ENCODE data around the gene NOVA1.

The NOVA1 gene

GRCh38 chr14:26500028-26500427 lies 97.8 kb downstream of the NOVA1 start:
- TF ChIP-seq CTCF (conservative IDR thresholded peaks at IDR 0.05; ENCODE audit: low read depth, low read length), result no peak
- no peak for DNase-seq (ENCODE audit: low read depth)
- H3K4me3 ChIP-seq (ENCODE audit: low read length), result no peak overlapping the region

DNA sequence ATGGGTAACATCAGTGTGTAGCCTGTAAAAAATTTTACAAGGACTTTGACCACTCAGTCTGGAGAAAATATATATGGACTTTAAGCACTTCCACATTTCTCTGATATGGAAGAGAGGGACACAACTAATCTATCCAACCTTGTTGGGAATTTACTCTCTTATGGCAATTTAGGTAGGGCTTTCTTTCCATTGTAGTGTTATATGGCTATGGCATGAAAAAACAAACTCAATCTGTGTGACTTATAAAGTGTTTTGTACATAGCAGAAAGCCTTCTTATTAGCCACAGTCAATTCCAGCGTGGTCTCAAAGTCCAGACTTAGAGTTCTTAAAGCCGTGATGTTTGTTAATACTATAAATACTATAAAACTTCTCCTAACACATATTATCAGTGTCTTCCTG lies 98.3 kb downstream of the NOVA1 start:
- DNase-seq (ENCODE audit: low read depth), result no peak
- no peak overlapping the region for H3K4me3 ChIP-seq (ENCODE audit: low read length)
- no peak for TF ChIP-seq CTCF (conservative IDR thresholded peaks at IDR 0.05; ENCODE audit: low read depth, low read length)

- DNase-seq (ENCODE audit: low read depth), result no peak
- TF ChIP-seq CTCF (conservative IDR thresholded peaks at IDR 0.05; ENCODE audit: low read depth, low read length), result no peak
- no peak overlapping the region for H3K4me3 ChIP-seq (ENCODE audit: low read length)
Measured at GRCh38 chr14:26486922-26487321, 110.9 kb downstream of the NOVA1 start.

- no peak for TF ChIP-seq CTCF (conservative IDR thresholded peaks at IDR 0.05; ENCODE audit: low read depth, low read length)
- no peak overlapping the region for H3K4me3 ChIP-seq (ENCODE audit: low read length)
- no peak for DNase-seq (ENCODE audit: low read depth)
Measured at GRCh38 chr14:26484562-26484961, 113.3 kb downstream of the NOVA1 start.

- no peak for TF ChIP-seq CTCF (conservative IDR thresholded peaks at IDR 0.05; ENCODE audit: low read depth, low read length)
- no peak overlapping the region for H3K4me3 ChIP-seq (ENCODE audit: low read length)
- no peak for DNase-seq (ENCODE audit: low read depth)
Measured at GRCh38 chr14:26478967-26479366, 118.9 kb downstream of the NOVA1 start.

DNA sequence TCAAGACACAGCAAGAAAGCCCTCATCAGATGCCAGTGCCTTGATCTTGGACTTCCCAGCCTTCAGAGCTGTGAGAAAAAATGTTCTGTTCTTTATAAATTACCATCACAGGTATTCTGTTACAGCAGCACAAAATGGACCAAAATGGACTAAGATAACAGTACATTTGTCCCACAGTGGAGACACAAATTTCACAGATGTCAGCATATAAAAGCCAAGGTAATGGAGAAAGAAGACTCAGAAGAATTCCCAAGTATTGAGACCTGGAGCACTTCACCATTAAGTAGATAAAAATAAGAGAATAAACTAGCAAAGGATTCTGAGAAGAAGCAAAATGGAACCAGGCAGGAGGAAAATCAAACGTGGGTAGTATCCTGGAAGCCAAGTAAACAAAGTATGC lies 131.0 kb downstream of the NOVA1 start:
- DNase-seq (ENCODE audit: low read depth), result no peak
- no peak for TF ChIP-seq CTCF (conservative IDR thresholded peaks at IDR 0.05; ENCODE audit: low read depth, low read length)

GRCh38 chr14:26463136-26463535 lies 134.7 kb downstream of the NOVA1 start:
- DNase-seq (ENCODE audit: low read depth), result no peak

More for the DNA sequence above, 131.0 kb downstream of the NOVA1 start:
- no peak overlapping the region for H3K4me3 ChIP-seq (ENCODE audit: low read length)

More at GRCh38 chr14:26463136-26463535, 134.7 kb downstream of the NOVA1 start:
- no peak for TF ChIP-seq CTCF (conservative IDR thresholded peaks at IDR 0.05; ENCODE audit: low read depth, low read length)
- H3K4me3 ChIP-seq (ENCODE audit: low read length), result no peak overlapping the region
